ENCODE measurements around the gene PLCXD3. TPM values are rescaled to one million over a fixed set of nuclear protein-coding genes. Genes with fewer than 3 reads are reported as not detected.

The PLCXD3 gene
- total RNA-seq, 1 experiment from 2014 or later, result 0.10 TPM

- TF ChIP-seq, protein P1, sequence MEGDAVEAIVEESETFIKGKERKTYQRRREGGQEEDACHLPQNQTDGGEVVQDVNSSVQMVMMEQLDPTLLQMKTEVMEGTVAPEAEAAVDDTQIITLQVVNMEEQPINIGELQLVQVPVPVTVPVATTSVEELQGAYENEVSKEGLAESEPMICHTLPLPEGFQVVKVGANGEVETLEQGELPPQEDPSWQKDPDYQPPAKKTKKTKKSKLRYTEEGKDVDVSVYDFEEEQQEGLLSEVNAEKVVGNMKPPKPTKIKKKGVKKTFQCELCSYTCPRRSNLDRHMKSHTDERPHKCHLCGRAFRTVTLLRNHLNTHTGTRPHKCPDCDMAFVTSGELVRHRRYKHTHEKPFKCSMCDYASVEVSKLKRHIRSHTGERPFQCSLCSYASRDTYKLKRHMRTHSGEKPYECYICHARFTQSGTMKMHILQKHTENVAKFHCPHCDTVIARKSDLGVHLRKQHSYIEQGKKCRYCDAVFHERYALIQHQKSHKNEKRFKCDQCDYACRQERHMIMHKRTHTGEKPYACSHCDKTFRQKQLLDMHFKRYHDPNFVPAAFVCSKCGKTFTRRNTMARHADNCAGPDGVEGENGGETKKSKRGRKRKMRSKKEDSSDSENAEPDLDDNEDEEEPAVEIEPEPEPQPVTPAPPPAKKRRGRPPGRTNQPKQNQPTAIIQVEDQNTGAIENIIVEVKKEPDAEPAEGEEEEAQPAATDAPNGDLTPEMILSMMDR (IDR thresholded peaks at IDR 0.05), result no peak
- TF ChIP-seq, protein P2, sequence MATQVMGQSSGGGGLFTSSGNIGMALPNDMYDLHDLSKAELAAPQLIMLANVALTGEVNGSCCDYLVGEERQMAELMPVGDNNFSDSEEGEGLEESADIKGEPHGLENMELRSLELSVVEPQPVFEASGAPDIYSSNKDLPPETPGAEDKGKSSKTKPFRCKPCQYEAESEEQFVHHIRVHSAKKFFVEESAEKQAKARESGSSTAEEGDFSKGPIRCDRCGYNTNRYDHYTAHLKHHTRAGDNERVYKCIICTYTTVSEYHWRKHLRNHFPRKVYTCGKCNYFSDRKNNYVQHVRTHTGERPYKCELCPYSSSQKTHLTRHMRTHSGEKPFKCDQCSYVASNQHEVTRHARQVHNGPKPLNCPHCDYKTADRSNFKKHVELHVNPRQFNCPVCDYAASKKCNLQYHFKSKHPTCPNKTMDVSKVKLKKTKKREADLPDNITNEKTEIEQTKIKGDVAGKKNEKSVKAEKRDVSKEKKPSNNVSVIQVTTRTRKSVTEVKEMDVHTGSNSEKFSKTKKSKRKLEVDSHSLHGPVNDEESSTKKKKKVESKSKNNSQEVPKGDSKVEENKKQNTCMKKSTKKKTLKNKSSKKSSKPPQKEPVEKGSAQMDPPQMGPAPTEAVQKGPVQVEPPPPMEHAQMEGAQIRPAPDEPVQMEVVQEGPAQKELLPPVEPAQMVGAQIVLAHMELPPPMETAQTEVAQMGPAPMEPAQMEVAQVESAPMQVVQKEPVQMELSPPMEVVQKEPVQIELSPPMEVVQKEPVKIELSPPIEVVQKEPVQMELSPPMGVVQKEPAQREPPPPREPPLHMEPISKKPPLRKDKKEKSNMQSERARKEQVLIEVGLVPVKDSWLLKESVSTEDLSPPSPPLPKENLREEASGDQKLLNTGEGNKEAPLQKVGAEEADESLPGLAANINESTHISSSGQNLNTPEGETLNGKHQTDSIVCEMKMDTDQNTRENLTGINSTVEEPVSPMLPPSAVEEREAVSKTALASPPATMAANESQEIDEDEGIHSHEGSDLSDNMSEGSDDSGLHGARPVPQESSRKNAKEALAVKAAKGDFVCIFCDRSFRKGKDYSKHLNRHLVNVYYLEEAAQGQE (IDR thresholded peaks at IDR 0.05; ENCODE audit: insufficient read depth in 1 of 2, low read depth in 2 of 2, low read length in 1 of 2), result no peak
- no peak for TF ChIP-seq POLR2AphosphoS5 (IDR thresholded peaks at IDR 0.05; ENCODE audit: low read depth, low read length)
- no peak for TF ChIP-seq SIN3A (IDR thresholded peaks at IDR 0.05; ENCODE audit: borderline replicate concordance, insufficient read depth, low read depth, low read length)
- TF ChIP-seq TCF7L2 (IDR thresholded peaks at IDR 0.05; ENCODE audit: low read depth, low read length), result no peak
- Histone ChIP-seq H3K36me3 (ENCODE audit: control insufficient read depth, insufficient read depth, low read length) (no peaks in the 10 kb centered on the region), H3K4me3 (ENCODE audit: low read depth in 2 of 2, low read length in 2 of 2) (no peak overlapping the region), H3K27me3 (ENCODE audit: control insufficient read depth, insufficient read depth, low read length) (no peaks in the 10 kb centered on the region), H3K27ac (ENCODE audit: low read length) (no peak overlapping the region), H3K4me1 (ENCODE audit: control insufficient read depth, insufficient read depth, low read length) (no peaks in the 10 kb centered on the region), H3K9me3 (ENCODE audit: control insufficient read depth, insufficient read depth, low read depth, low read length) (no peaks in the 10 kb centered on the region)
- no TSS peak for BruUV-seq (replicated peaks)
- in situ Hi-C loops (cut with HindIII; ENCODE audit: low pct_unique_long_range_greater_than_20kb, low sequenced_read_pairs) (no loop called here), intact Hi-C loops (cut with micrococcal nuclease; ENCODE audit: unreplicated experiment) (no loop called here)
- CTCF ChIA-PET, result no interaction called here
- POLR2A ChIA-PET, result no interaction called here
- DNase-seq (ENCODE audit: low read depth, low spot score) (no peak), ATAC-seq (no peak)
Measured at GRCh38 chr5:41447650-41448510, 62.5 kb downstream of the PLCXD3 start.

- ChIA-PET POLR2A (no interaction called here), CTCF (no interaction called here)
- no peaks in the 10 kb centered on the region for H3K27me3 ChIP-seq (ENCODE audit: control insufficient read depth, insufficient read depth, low read length)
- TF ChIP-seq, protein P2 (IDR thresholded peaks at IDR 0.05; ENCODE audit: insufficient read depth in 1 of 2, low read depth in 2 of 2, low read length in 1 of 2), result no peak
- TF ChIP-seq, protein P1 (IDR thresholded peaks at IDR 0.05), result no peak
- TF ChIP-seq SIN3A (IDR thresholded peaks at IDR 0.05; ENCODE audit: borderline replicate concordance, insufficient read depth, low read depth, low read length) (no peak), TCF7L2 (IDR thresholded peaks at IDR 0.05; ENCODE audit: low read depth, low read length) (no peak), POLR2AphosphoS5 (IDR thresholded peaks at IDR 0.05; ENCODE audit: low read depth, low read length) (no peak)
- no TSS peak for BruUV-seq (replicated peaks)
- H3K27ac ChIP-seq (ENCODE audit: low read length), result no peak overlapping the region
- no peak for ATAC-seq
- intact Hi-C loops (cut with micrococcal nuclease; ENCODE audit: unreplicated experiment) (no loop called here), in situ Hi-C loops (cut with HindIII; ENCODE audit: low pct_unique_long_range_greater_than_20kb, low sequenced_read_pairs) (no loop called here)
- no peaks in the 10 kb centered on the region for H3K36me3 ChIP-seq (ENCODE audit: control insufficient read depth, insufficient read depth, low read length)
- no peaks in the 10 kb centered on the region for H3K9me3 ChIP-seq (ENCODE audit: control insufficient read depth, insufficient read depth, low read depth, low read length)
- H3K4me1 ChIP-seq (ENCODE audit: control insufficient read depth, insufficient read depth, low read length), result no peaks in the 10 kb centered on the region
- H3K4me3 ChIP-seq (ENCODE audit: low read depth in 2 of 2, low read length in 2 of 2), result no peak overlapping the region
- DNase-seq (ENCODE audit: low read depth, low spot score), result no peak
Measured at GRCh38 chr5:41445937-41446563, 64.4 kb downstream of the PLCXD3 start.

Measured in Panc1 (cell line).